ENCODE measurements around the gene PIP5K1B.
A peak's percentile ranks its signal among the peaks of the same experiment; 100 is the strongest.

The PIP5K1B gene

GRCh38 chr9:68996462-68996861 is 291.4 kb downstream of the PIP5K1B start:
- DNase-seq (ENCODE audit: low read depth): no peak

- DNase-seq (ENCODE audit: low read depth): no peak
Observed at GRCh38 chr9:68997666-68998065, 292.6 kb downstream of the PIP5K1B start.

DNA sequence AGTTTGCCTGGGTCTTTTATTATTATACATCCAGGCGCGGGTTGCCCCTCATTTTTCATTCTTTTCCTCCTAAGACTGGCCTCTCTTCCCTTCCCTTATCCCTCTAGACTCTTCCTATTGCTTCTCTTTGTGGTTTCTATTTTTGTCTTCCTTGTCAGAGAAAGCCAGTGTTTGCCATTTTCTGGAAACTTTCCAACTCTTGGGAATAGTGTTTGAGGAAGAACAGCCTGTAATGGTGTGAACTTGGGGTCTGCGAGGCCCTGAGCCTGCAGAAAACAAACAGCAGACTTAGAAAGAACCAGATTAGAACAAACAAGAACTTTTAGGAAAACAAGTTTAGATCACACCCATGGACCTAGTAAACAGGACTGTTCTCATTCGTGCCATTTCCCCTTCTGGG is 293.3 kb downstream of the PIP5K1B start:
- DNase-seq (ENCODE audit: low read depth): no peak

GRCh38 chr9:68998812-68999211 is 293.8 kb downstream of the PIP5K1B start:
- DNase-seq (ENCODE audit: low read depth): no peak

- peak; percentile 26 for DNase-seq (ENCODE audit: low read depth)
Observed at GRCh38 chr9:68999393-69000105, 294.5 kb downstream of the PIP5K1B start.

DNA sequence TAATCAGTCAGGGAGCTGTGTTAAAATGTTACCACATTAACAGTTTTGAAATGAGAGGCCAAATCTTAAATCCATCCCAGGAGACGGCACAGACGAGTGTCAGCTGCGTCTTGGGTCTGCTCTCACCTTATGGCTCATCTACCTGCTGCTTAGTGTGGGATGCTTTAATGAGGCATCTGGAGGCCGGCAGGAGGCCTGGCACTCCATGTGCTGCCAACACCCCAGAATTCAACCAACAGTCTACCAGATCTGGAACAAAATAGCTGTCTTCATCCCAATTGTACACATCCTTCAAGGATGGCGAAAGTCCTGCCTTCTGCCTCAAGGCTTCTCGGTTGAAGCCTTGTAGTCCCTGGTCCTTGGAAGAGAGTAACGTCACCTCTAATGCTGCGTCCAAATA is 296.9 kb downstream of the PIP5K1B start:
- DNase-seq (ENCODE audit: low read depth): no peak

DNA sequence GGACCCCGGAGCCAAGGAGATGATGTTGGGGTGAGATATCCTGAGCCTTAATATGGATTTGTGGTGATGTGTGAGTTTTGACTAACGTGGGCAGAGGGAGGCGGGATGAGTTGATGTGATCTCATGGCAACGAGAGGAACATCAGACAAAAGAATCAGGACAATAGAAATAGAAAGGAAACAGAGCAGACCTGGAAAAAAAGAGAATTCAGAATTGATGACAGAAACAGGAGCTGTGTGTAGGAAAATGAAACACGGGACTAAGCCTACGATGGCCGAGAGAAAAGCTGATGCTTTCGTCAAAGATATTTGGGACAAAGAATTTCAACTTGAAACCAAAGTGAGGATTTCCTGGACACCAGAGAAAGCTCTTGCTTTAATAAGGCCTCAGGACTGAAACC is 298.0 kb downstream of the PIP5K1B start:
- no peak for DNase-seq (ENCODE audit: low read depth)

DNA sequence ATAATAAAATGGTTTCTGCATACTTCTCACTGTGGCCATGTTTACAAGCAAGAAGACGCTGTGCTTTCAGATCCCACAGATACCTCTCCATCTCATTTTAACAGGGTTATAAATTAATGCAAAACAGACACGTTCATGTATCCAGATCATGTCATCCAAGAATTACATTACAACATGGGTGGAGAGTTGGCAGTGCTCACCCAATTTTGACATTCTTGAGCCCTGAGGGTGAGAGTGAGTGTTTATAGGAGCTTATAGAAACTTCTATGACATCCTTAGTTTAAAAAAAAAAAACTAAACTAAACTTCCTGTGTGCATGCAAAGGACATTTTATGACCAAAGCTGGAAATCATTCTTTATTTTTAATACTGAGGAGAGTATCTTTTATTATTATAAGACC is 299.8 kb downstream of the PIP5K1B start:
- no peak for DNase-seq (ENCODE audit: low read depth)

GRCh38 chr9:69009708-69010107 is 304.7 kb downstream of the PIP5K1B start:
- DNase-seq (ENCODE audit: low read depth): no peak

DNA sequence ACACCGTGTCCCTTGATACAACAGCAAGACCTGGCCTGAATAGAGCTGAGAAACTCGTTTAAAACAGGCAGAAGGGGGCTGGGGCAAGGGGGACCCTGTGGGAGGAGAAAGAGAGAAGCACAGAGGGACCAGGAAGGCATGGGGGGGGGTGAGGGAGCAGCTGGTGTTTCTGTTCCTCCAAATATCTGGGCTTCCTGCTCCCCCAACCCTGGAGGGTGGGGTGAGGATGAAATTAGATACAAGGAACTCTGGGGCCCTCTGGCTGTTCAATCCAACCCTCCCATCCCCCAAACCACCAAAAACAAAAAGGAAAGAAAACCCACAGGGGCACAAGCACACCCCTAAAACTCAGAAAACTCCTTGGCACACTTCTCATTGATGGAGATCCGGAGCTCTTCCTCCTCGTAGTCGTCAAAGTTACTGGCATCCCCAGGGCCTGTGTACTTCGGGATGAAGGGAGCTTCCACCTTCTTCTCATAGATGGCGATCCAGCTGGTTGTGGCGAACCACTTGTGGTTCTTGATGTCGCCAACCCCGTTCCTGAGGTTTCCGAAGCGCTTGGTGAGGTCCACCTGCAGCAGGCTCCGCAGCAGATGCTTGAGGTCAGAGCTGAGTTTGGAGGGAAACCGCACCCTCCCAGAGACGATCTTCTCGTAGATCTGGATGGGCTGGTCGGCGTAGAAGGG is 307.8 kb downstream of the PIP5K1B start:
- DNase-seq (ENCODE audit: low read depth): no peak

DNA sequence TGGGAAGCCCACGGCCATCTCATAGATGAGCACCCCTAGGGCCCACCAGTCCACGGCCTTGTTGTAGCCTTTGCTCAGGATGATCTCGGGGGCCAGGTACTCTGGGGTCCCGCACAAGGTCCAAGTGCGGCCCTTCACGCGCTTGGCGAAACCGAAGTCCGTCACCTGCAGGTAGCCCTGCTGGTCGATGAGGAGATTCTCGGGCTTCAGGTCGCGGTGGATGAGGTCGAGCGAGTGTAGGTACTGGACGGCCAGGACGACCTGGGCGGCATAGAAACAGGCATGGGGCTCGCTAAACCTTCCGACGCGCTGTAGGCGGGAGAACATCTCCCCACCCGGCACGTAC is 308.3 kb downstream of the PIP5K1B start:
- no peak for DNase-seq (ENCODE audit: low read depth)

DNA sequence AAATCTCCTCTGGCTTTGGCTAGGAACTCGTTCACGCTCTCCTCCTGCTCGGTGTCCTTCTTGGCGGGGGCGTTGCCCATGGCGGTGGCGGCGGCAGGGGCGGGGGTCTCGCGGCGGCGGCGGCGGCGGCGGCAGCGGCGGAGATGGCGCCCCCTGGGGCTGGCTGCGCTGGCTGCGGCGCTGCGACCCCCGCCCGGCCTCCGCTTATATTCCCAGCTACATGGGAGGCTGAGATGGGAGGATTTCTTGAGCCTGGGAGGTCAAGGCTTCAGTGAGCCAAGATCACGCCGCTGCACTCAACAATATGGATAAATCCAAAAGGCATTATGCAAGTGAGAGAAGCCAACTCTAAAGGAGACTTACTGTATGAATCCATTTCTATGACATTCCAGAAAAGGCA is 309.0 kb downstream of the PIP5K1B start, which contains the start of gene PRKACG:
PRKACG (minus strand) TSS at position 101 of the 400 bp plus-strand sequence; CDS start at position 80, 21 bp downstream.
- no peak for DNase-seq (ENCODE audit: low read depth)

DNA sequence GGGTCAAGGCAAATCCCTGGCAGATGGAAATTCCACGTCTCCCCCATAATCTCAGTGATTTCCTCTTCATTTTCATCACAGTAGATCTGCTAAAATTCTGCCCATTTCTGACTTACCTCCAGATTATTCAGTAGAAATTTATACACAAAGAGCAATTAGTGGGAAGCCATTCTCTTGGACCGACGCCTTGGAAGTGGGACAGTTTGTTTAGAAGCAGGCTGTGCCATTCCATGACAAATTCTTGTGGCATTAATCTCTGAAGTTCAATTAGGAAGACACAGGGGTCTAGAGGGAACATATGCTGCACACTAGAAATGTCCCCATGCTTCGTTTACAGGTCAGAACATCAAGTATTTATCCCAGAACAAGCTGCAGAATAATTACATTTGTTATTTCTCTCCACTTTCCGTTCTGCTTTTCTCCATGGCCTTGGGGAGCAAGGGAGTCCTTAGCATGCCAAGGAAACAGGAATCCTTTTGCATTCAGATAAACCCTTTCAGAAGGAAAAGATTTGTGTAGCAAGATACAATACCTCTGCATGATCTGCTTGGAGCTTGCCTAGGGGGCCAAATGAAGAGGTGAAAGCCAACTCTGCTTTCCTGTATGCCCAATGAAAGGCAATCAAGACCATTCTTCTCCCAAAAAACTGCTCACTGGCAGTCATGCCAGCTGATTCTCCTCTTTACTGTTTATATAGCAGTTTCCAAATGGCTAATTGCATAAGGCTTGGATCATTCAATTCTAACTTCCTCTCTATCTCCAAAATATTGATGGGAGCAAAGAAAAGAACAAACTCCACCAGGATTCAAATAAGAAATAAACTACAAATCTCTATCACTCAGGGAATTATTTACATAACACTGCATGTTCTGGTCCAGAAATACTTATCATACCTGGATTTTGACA is 311.4 kb downstream of the PIP5K1B start:
- DNase-seq (ENCODE audit: low read depth): no peak

DNA sequence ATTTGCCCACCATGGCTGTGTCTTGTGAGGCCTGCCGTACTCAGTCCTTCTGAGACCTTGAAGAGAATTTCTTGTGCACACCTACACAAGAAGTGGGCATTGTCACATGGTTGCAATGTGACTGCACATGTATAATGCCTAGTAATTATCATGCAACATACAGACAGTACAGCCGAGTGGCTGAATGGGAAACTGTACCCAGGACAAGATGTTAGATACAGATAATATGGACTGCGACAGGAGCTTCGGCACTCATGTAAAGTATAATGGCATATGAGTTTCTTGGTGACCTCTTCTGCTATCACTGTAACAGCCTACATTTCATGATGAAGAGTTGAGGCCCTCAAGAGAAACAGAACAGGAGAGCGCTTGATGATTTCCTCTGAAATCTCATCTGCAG is 313.7 kb downstream of the PIP5K1B start:
- no peak for DNase-seq (ENCODE audit: low read depth)

- no peak for DNase-seq (ENCODE audit: low read depth)
Observed at GRCh38 chr9:69019808-69020207, 314.8 kb downstream of the PIP5K1B start.

GRCh38 chr9:69020301-69021145 is 315.5 kb downstream of the PIP5K1B start:
- no peak for DNase-seq (ENCODE audit: low read depth)

DNA sequence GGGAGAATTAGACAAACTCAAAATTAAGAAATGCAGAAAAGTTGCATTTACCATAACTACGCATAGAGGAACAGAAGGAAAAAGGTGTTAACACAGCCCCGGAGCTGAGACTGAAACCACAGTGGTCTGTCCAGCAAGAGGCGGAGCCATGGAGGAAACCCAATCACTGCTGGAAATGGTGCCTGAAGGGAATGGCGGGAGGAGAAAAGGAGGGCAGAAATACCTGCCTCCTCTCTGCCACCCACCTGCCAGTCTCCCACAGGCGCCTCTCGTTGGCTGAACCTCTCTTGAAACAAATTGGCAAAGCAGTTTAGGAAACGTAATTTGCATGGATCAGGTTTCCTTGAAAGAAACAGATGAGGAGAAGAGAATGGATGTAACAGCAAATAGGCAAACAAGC is 318.6 kb downstream of the PIP5K1B start:
- DNase-seq (ENCODE audit: low read depth): no peak

DNA sequence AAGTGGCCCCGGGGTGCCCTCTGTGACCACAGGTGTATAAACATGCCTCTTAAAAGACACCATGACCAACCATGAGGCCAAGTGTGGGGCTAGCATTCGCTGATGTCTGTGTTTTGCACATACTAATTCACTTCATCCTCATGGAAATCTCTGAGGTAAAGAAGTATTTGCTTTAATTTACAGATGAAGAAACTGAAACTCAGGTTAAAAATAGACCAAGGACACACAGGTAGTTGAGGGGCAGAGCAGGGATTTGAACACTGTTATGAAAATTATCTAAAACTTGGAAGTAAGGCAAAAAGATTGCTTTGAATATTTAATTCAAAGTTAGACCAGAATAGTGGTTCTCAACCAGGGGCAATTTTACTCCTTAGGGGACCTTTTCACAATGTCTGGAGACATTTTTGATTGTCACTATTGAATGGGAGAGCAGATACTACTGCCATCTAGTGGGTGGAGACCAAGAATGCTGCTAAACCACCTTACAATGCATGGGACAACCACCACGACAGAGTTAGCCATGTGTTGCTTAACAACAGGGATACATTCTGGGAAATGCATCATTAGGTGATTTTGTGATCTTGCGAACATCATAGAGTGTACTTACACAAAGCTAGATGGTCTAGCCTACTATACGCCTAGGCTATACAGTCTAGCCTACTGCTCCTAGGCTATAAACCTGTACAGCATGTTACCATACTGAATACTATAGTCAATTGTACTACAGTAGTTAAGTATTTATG is 322.5 kb downstream of the PIP5K1B start:
- DNase-seq (ENCODE audit: low read depth): peak; percentile 11

DNA sequence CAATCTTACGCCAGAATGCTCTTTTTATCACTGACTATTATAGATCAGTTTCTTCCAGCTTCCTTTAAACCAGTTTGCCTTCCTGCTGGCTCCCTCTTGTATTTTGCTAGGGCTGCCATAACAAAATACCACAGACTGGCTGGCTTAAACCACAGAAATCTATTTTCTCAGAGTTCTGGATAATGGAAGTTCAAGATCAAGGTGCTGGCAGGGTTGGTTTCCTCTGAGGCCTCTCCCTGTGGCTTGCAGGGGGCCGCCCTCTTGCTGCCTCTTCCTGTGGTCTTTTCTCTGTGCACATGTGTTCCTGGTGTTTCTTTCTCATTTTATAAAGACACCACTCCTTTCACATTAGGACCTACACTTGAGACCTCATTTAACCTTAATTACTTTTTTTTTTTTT is 323.7 kb downstream of the PIP5K1B start:
- DNase-seq (ENCODE audit: low read depth): peak; percentile 13

DNA sequence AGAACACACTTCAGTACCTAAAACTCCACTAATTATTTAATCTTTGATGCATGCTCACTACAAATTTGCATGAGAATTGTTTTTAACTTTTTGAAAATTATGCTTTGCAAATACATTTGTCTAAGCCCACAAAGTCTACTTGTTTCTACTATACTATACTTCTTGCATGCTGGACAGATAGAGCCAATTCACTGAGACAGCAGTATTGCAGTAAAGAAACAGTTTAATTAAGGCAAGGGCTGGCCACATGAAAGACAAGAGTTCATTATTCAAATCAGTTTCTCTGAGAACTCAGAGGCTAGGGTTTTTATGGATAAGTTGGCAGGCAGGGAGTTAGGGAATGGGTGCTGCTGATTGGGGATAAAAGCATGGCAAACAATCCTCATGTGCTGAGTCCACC is 324.5 kb downstream of the PIP5K1B start:
- no peak for DNase-seq (ENCODE audit: low read depth)

Data from T-helper 22 cell (primary cell).